Measurements from ENCODE around the gene TMC1.

Gene TMC1

DNA sequence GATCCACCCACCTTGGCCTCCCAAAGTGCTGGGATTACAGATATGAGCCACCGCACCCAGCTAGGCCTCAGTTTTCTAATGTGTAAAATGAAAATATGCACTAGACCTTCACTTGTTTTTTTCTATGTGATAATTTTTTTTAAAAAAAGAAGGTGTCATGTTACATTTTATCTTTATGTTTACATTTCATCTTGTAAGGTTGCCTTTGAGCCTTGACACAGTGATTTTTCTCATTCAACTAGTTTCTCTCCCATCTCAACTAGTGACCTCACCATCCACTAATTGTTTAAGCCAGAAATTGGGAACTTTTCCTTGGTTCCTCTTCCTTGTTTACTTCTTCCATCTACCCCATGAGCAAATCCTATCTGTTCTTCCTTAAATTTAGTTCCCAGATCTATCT lies 21.5 kb downstream of the TMC1 start:
- no peak overlapping the region for H3K4me2 ChIP-seq (ENCODE audit: low read length)
- H3K27me3 ChIP-seq (ENCODE audit: low read depth, low read length) = no peaks in the 10 kb centered on the region
- no peak overlapping the region for H2AFZ ChIP-seq (ENCODE audit: low read depth, low read length)
- TF ChIP-seq, protein P1, sequence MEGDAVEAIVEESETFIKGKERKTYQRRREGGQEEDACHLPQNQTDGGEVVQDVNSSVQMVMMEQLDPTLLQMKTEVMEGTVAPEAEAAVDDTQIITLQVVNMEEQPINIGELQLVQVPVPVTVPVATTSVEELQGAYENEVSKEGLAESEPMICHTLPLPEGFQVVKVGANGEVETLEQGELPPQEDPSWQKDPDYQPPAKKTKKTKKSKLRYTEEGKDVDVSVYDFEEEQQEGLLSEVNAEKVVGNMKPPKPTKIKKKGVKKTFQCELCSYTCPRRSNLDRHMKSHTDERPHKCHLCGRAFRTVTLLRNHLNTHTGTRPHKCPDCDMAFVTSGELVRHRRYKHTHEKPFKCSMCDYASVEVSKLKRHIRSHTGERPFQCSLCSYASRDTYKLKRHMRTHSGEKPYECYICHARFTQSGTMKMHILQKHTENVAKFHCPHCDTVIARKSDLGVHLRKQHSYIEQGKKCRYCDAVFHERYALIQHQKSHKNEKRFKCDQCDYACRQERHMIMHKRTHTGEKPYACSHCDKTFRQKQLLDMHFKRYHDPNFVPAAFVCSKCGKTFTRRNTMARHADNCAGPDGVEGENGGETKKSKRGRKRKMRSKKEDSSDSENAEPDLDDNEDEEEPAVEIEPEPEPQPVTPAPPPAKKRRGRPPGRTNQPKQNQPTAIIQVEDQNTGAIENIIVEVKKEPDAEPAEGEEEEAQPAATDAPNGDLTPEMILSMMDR (IDR thresholded peaks at IDR 0.05; ENCODE audit: low read depth, low read length) = no peak
- TF ChIP-seq EZH2phosphoT487 (IDR thresholded peaks at IDR 0.05; ENCODE audit: low read depth) = no peak
- no peak overlapping the region for H3K27ac ChIP-seq (ENCODE audit: low read length)
- no peaks in the 10 kb centered on the region for H4K20me1 ChIP-seq (ENCODE audit: insufficient read depth, low read length)
- H3K9ac ChIP-seq (ENCODE audit: low read length) = no peak overlapping the region
- no peaks in the 10 kb centered on the region for H3K79me2 ChIP-seq (ENCODE audit: low read length)
- no peaks in the 10 kb centered on the region for H3K36me3 ChIP-seq (replicated peaks; ENCODE audit: low read depth, low read length)
- peaks cover 20% of the 10 kb centered on the region for H3K4me1 ChIP-seq (ENCODE audit: low read length)
- H3K4me3 ChIP-seq (ENCODE audit: low read length) = no peak overlapping the region
- no peaks in the 10 kb centered on the region for H3K9me3 ChIP-seq (ENCODE audit: insufficient read depth, low read length)

DNA sequence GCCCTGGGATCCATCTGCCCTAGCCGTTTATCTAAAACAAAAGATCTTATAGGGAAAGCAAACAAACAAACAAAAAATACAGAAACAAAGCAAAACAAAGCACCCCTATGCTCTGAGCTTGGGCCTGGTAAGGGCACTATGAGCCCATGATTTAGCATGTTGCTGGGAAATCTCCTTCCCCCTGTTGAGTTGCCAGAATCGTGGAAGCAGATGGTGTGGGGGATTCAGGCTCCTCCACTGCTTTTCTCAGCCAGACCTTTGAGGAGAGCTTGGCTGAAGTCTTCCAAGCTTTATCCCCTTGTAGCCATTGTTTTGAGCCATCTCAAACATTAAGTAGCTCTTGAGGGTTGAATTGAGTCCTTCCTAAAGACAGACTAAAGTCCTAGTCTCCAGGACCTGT lies 29.9 kb downstream of the TMC1 start:
- Histone ChIP-seq H3K79me2 (ENCODE audit: low read length) (no peaks in the 10 kb centered on the region), H3K36me3 (replicated peaks; ENCODE audit: low read depth, low read length) (no peaks in the 10 kb centered on the region), H2AFZ (ENCODE audit: low read depth, low read length) (no peak overlapping the region), H3K4me2 (ENCODE audit: low read length) (no peak overlapping the region), H3K4me3 (ENCODE audit: low read length) (no peak overlapping the region), H4K20me1 (ENCODE audit: insufficient read depth, low read length) (no peaks in the 10 kb centered on the region), H3K9me3 (ENCODE audit: insufficient read depth, low read length) (no peaks in the 10 kb centered on the region), H3K9ac (ENCODE audit: low read length) (no peak overlapping the region), H3K27me3 (ENCODE audit: low read depth, low read length) (no peaks in the 10 kb centered on the region), H3K4me1 (ENCODE audit: low read length) (no peaks in the 10 kb centered on the region), H3K27ac (ENCODE audit: low read length) (no peak overlapping the region)
- TF ChIP-seq, protein P1 (IDR thresholded peaks at IDR 0.05; ENCODE audit: low read depth, low read length) = no peak

GRCh38 chr9:72552356-72552755 lies 30.9 kb downstream of the TMC1 start:
- Histone ChIP-seq H3K27me3 (ENCODE audit: low read depth, low read length) (no peaks in the 10 kb centered on the region), H3K4me1 (ENCODE audit: low read length) (no peaks in the 10 kb centered on the region), H3K36me3 (replicated peaks; ENCODE audit: low read depth, low read length) (no peaks in the 10 kb centered on the region), H3K9ac (ENCODE audit: low read length) (no peak overlapping the region), H3K4me3 (ENCODE audit: low read length) (no peak overlapping the region), H2AFZ (ENCODE audit: low read depth, low read length) (no peak overlapping the region), H3K4me2 (ENCODE audit: low read length) (no peak overlapping the region), H3K9me3 (ENCODE audit: insufficient read depth, low read length) (no peaks in the 10 kb centered on the region), H3K79me2 (ENCODE audit: low read length) (no peaks in the 10 kb centered on the region), H4K20me1 (ENCODE audit: insufficient read depth, low read length) (no peaks in the 10 kb centered on the region), H3K27ac (ENCODE audit: low read length) (no peak overlapping the region)
- TF ChIP-seq EZH2phosphoT487 (IDR thresholded peaks at IDR 0.05; ENCODE audit: low read depth) = no peak
- TF ChIP-seq, protein P1 (IDR thresholded peaks at IDR 0.05; ENCODE audit: low read depth, low read length) = no peak

GRCh38 chr9:72554221-72554641 lies 32.8 kb downstream of the TMC1 start:
- H3K27ac ChIP-seq (ENCODE audit: low read length) = no peak overlapping the region
- no peaks in the 10 kb centered on the region for H3K36me3 ChIP-seq (replicated peaks; ENCODE audit: low read depth, low read length)
- TF ChIP-seq, protein P1 (IDR thresholded peaks at IDR 0.05; ENCODE audit: low read depth, low read length) = no peak
- TF ChIP-seq EZH2phosphoT487 (IDR thresholded peaks at IDR 0.05; ENCODE audit: low read depth) = no peak
- H3K79me2 ChIP-seq (ENCODE audit: low read length) = no peaks in the 10 kb centered on the region
- no peak overlapping the region for H3K9ac ChIP-seq (ENCODE audit: low read length)
- no peaks in the 10 kb centered on the region for H3K27me3 ChIP-seq (ENCODE audit: low read depth, low read length)
- no peak overlapping the region for H3K4me2 ChIP-seq (ENCODE audit: low read length)
- H3K9me3 ChIP-seq (ENCODE audit: insufficient read depth, low read length) = no peaks in the 10 kb centered on the region
- H3K4me3 ChIP-seq (ENCODE audit: low read length) = no peak overlapping the region
- H2AFZ ChIP-seq (ENCODE audit: low read depth, low read length) = no peak overlapping the region
- H4K20me1 ChIP-seq (ENCODE audit: insufficient read depth, low read length) = no peaks in the 10 kb centered on the region
- no peaks in the 10 kb centered on the region for H3K4me1 ChIP-seq (ENCODE audit: low read length)

All from OCI-LY3 (cell line).